GM21825 (cell line): Measurements from ENCODE around the gene SND1.

Experiments used
- ATAC-seq: cut with Tn5 transposase; IDR thresholded peaks from one replicate; pipeline ENCODE4 v1.9.1; 2021; ENCODE audit warnings: mild to moderate bottlenecking, moderate library complexity; ENCODE audit not compliant: unreplicated experiment

Gene SND1

GRCh38 chr7:127920787-127921438 is 268.9 kb downstream of the SND1 start:
- ATAC-seq = no peak

GRCh38 chr7:127922656-127923055 is 270.7 kb downstream of the SND1 start:
- no peak for ATAC-seq

- no peak for ATAC-seq
These were observed 272.9 kb downstream of the SND1 start for GRCh38 chr7:127924874-127925273.

- ATAC-seq = no peak
These were observed 275.3 kb downstream of the SND1 start for GRCh38 chr7:127927348-127927696.

- no peak for ATAC-seq
These were observed 276.2 kb downstream of the SND1 start for GRCh38 chr7:127928222-127928621.

GRCh38 chr7:127928852-127929251 is 276.9 kb downstream of the SND1 start:
- ATAC-seq = no peak

GRCh38 chr7:127930341-127931328 is 278.6 kb downstream of the SND1 start:
- no peak for ATAC-seq

GRCh38 chr7:127932076-127932475 is 280.1 kb downstream of the SND1 start:
- ATAC-seq = no peak

- no peak for ATAC-seq
These were observed 280.5 kb downstream of the SND1 start for GRCh38 chr7:127932496-127932895.

- no peak for ATAC-seq
These were observed 281.2 kb downstream of the SND1 start for GRCh38 chr7:127933146-127933545.

- no peak for ATAC-seq
These were observed 282.7 kb downstream of the SND1 start for GRCh38 chr7:127934711-127935110.

- ATAC-seq = no peak
These were observed 283.9 kb downstream of the SND1 start for GRCh38 chr7:127935847-127936376.

- no peak for ATAC-seq
These were observed 285.2 kb downstream of the SND1 start for GRCh38 chr7:127937066-127937680.

- ATAC-seq = no peak
These were observed 286.6 kb downstream of the SND1 start for GRCh38 chr7:127938588-127938987.

- no peak for ATAC-seq
These were observed 288.6 kb downstream of the SND1 start for GRCh38 chr7:127940381-127941160.

- no peak for ATAC-seq
These were observed 289.6 kb downstream of the SND1 start for GRCh38 chr7:127941476-127942210.

GRCh38 chr7:127943541-127944521 is 291.8 kb downstream of the SND1 start:
- no peak for ATAC-seq

- ATAC-seq = no peak
These were observed 294.1 kb downstream of the SND1 start for GRCh38 chr7:127946111-127946510.

- no peak for ATAC-seq
These were observed 294.9 kb downstream of the SND1 start for GRCh38 chr7:127946847-127947246.
